Fibroblast of lung (primary cell): ENCODE measurements around the gene PAFAH2. TPM values are rescaled to one million over a fixed set of nuclear protein-coding genes. Genes with fewer than 3 reads are reported as not detected.

Experiments used
- DNase-seq, 2 donors: peaks; one replicate each; pipeline versions ENCODE4 v3.0.0 to v3.0.0-alpha.2; 2010; ENCODE audit warnings: low read depth in 2 of 2
- H2AFZ ChIP-seq: 2 replicates; pipeline ENCODE4 v1.5.1; 2012; ENCODE audit warnings: low read length, control low read depth, inconsistent platforms
- H3K27ac ChIP-seq: 2 replicates; pipeline ENCODE4 v1.5.1; 2011; ENCODE audit warnings: low read length, control low read depth; ENCODE audit not compliant: insufficient read depth
- H3K27me3 ChIP-seq: 2 replicates; pipeline ENCODE4 v1.5.1; 2011; ENCODE audit warnings: mild to moderate bottlenecking, low read length; ENCODE audit not compliant: control insufficient read depth, insufficient read depth
- H3K36me3 ChIP-seq: 2 replicates; pipeline ENCODE4 v1.5.1; 2011; ENCODE audit warnings: low read length; ENCODE audit not compliant: control insufficient read depth, insufficient read depth
- H3K4me1 ChIP-seq: 2 replicates; pipeline ENCODE4 v1.5.1; 2011; ENCODE audit warnings: low read length; ENCODE audit not compliant: control insufficient read depth, insufficient read depth; ENCODE audit errors: extremely low read depth
- H3K4me2 ChIP-seq: 2 replicates; pipeline ENCODE4 v1.5.1; 2011; ENCODE audit warnings: low read length, control low read depth; ENCODE audit not compliant: insufficient read depth; ENCODE audit errors: extremely low read depth
- H3K4me3 ChIP-seq, 4 experiments: fragments of 200-600 bp in 1 of 4; sonication (generic) in 1 of 4; replicated peaks in 1 of 4; 2 replicates each; pipeline ENCODE4 v1.5.1; 2011 to 2016; ENCODE audit warnings: low read length in 4 of 4, low read depth in 3 of 4, mild to moderate bottlenecking in 3 of 4, control low read depth in 2 of 4, inconsistent platforms in 1 of 4, mixed read lengths in 1 of 4; ENCODE audit not compliant: insufficient read depth in 1 of 4; ENCODE audit errors: control extremely low read depth in 1 of 4
- H3K79me2 ChIP-seq: 2 replicates; pipeline ENCODE4 v1.5.1; 2012; ENCODE audit warnings: mild to moderate bottlenecking, low read length, inconsistent platforms; ENCODE audit not compliant: control insufficient read depth, insufficient read depth
- H3K9ac ChIP-seq: 2 replicates; pipeline ENCODE4 v1.5.1; 2011; ENCODE audit warnings: mild to moderate bottlenecking, low read length, control low read depth; ENCODE audit not compliant: insufficient read depth
- H3K9me3 ChIP-seq: 2 replicates; pipeline ENCODE4 v1.5.1; 2012; ENCODE audit warnings: low read depth, low read length; ENCODE audit not compliant: control insufficient read depth, insufficient read depth
- H4K20me1 ChIP-seq: 2 replicates; pipeline ENCODE4 v1.5.1; 2011; ENCODE audit warnings: low read length; ENCODE audit not compliant: control insufficient read depth, insufficient read depth; ENCODE audit errors: extremely low read depth
- CTCF ChIP-seq, 2 donors: IDR thresholded peaks in 1 of 2; conservative IDR thresholded peaks in 1 of 2; 1 replicate in 1 of 2; 2 replicates in 1 of 2; pipeline ENCODE4 v1.5.1; 2011 to 2012; ENCODE audit warnings: low read length in 2 of 2, control low read depth in 1 of 2, inconsistent platforms in 1 of 2, low read depth in 1 of 2, mild to moderate bottlenecking in 1 of 2
- EZH2 ChIP-seq: IDR thresholded peaks from 2 replicates; pipeline ENCODE4 v1.5.1; 2012; ENCODE audit warnings: low read length, control low read depth, mild to moderate bottlenecking; ENCODE audit errors: missing control alignments
- polyA plus RNA-seq, 2 donors: library from polyadenylated mRNA; depleted of rRNA in 1 of 2; stranded (reverse) in 1 of 2; unstranded in 1 of 2; fragments of >200 nt; gene quantifications; 2 replicates each; pipeline ENCODE4 v1.2.1, GENCODE V29; 2011 to 2012; ENCODE audit warnings: missing spikeins in 1 of 2
- total RNA-seq: library from RNA; depleted of rRNA; stranded (reverse); fragments of >200 nt; gene quantifications from 2 replicates; pipeline ENCODE4 v1.2.1, GENCODE V29; 2014

Gene PAFAH2
- total and polyA plus RNA-seq, 2 donors (not counting 1 experiment from before 2014, with no cell fraction given), result 8.3 to 11.7 TPM

- no peak overlapping the region for H2AFZ ChIP-seq
- no peaks in the 10 kb centered on the region for H4K20me1 ChIP-seq
- no peak overlapping the region for H3K9ac ChIP-seq
- no peaks in the 10 kb centered on the region for H3K79me2 ChIP-seq
- TF ChIP-seq CTCF (conservative IDR thresholded peaks at IDR 0.05 in 1 of 2, IDR thresholded peaks at IDR 0.05 in 1 of 2; ENCODE audit: low read depth in 1 of 2, low read length in 2 of 2) (no peak), EZH2 (no peak)
- DNase-seq, result no peak
- peaks cover 39% of the 10 kb centered on the region for H3K27me3 ChIP-seq
- no peaks in the 10 kb centered on the region for H3K9me3 ChIP-seq
- H3K27ac ChIP-seq, result no peak overlapping the region
- peaks cover 1% of the 10 kb centered on the region for H3K4me1 ChIP-seq
- H3K36me3 ChIP-seq, result no peaks in the 10 kb centered on the region
- no peak overlapping the region for H3K4me2 ChIP-seq
- H3K4me3 ChIP-seq, result no peak overlapping the region
Measured at GRCh38 chr1:26041401-26041800, 43.5 kb upstream of the PAFAH2 start.

- H3K79me2 ChIP-seq, result no peaks in the 10 kb centered on the region
- DNase-seq, result no peak
Measured at GRCh38 chr1:26038904-26039303, 41.0 kb upstream of the PAFAH2 start.

GRCh38 chr1:26038477-26038876 lies 40.6 kb upstream of the PAFAH2 start:
- Histone ChIP-seq H3K79me2 (no peaks in the 10 kb centered on the region), H3K27ac (no peak overlapping the region), H3K4me3 (no peak overlapping the region), H4K20me1 (no peaks in the 10 kb centered on the region), H3K4me1 (peaks cover 10% of the 10 kb centered on the region), H3K9ac (no peak overlapping the region), H3K4me2 (no peak overlapping the region), H2AFZ (no peak overlapping the region), H3K36me3 (no peaks in the 10 kb centered on the region), H3K9me3 (no peaks in the 10 kb centered on the region), H3K27me3 (peaks cover 19% of the 10 kb centered on the region)
- DNase-seq, result no peak
- TF ChIP-seq CTCF (conservative IDR thresholded peaks at IDR 0.05 in 1 of 2, IDR thresholded peaks at IDR 0.05 in 1 of 2; ENCODE audit: low read depth in 1 of 2, low read length in 2 of 2) (no peak), EZH2 (no peak)

More at GRCh38 chr1:26038904-26039303, 41.0 kb upstream of the PAFAH2 start:
- no peak overlapping the region for H3K27ac ChIP-seq
- H3K4me2 ChIP-seq, result no peak overlapping the region
- no peak overlapping the region for H2AFZ ChIP-seq
- peaks cover 10% of the 10 kb centered on the region for H3K4me1 ChIP-seq
- peaks cover 22% of the 10 kb centered on the region for H3K27me3 ChIP-seq
- no peak for TF ChIP-seq CTCF (conservative IDR thresholded peaks at IDR 0.05 in 1 of 2, IDR thresholded peaks at IDR 0.05 in 1 of 2; ENCODE audit: low read depth in 1 of 2, low read length in 2 of 2)
- no peak for TF ChIP-seq EZH2
- no peak overlapping the region for H3K4me3 ChIP-seq
- no peak overlapping the region for H3K9ac ChIP-seq
- H3K9me3 ChIP-seq, result no peaks in the 10 kb centered on the region
- H4K20me1 ChIP-seq, result no peaks in the 10 kb centered on the region
- no peaks in the 10 kb centered on the region for H3K36me3 ChIP-seq
